ENCODE measurements around the gene FNDC8. TPM values are rescaled to one million over a fixed set of nuclear protein-coding genes. Genes with fewer than 3 reads are reported as not detected.
A peak's percentile ranks its signal among the peaks of the same experiment; 100 is the strongest.

Gene FNDC8
- total and polyA plus RNA-seq, 2 experiments from 2014 or later, result not detected

DNA sequence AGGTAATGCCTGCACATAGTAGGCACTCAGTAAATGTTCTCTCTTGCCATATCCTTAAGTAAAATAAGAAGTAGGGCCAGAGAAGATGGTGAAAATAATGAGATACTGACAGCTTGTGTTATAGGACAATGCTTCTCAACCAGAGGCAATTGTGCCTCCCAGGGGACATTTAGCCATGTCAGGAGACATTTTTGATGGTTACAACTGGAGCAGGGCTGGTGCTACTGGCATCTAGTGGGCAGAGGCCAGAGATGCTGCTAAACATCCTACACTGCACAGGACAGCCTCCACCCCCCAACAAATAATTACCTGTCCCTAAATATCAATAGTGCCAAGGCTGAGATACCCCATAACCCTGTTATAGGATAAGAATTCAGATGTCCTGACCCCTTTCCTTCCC, 3.4 kb upstream of the FNDC8 start:
- Histone ChIP-seq H3K4me3 (no peak overlapping the region), H3K79me2 (peaks cover 11% of the 10 kb centered on the region), H3K4me2 (peak overlapping the region; percentile 96), H3K27me3 (no peaks in the 10 kb centered on the region), H2AFZ (no peak overlapping the region), H4K20me1 (ENCODE audit: insufficient read depth, poor library complexity, severe bottlenecking) (no peaks in the 10 kb centered on the region), H3K9me3 (ENCODE audit: low read depth) (no peaks in the 10 kb centered on the region), H3K36me3 (replicated peaks; ENCODE audit: insufficient read depth, low read depth) (no peaks in the 10 kb centered on the region), H3K27ac (no peak overlapping the region), H3K4me1 (ENCODE audit: insufficient read depth) (peaks cover 8% of the 10 kb centered on the region), H3K9me2 (replicated peaks; ENCODE audit: insufficient read depth) (no peaks in the 10 kb centered on the region)
- no peak for TF ChIP-seq EZH2phosphoT487 (IDR thresholded peaks at IDR 0.05; ENCODE audit: low read depth, severe bottlenecking, unreplicated experiment)
- TF ChIP-seq, protein P1, sequence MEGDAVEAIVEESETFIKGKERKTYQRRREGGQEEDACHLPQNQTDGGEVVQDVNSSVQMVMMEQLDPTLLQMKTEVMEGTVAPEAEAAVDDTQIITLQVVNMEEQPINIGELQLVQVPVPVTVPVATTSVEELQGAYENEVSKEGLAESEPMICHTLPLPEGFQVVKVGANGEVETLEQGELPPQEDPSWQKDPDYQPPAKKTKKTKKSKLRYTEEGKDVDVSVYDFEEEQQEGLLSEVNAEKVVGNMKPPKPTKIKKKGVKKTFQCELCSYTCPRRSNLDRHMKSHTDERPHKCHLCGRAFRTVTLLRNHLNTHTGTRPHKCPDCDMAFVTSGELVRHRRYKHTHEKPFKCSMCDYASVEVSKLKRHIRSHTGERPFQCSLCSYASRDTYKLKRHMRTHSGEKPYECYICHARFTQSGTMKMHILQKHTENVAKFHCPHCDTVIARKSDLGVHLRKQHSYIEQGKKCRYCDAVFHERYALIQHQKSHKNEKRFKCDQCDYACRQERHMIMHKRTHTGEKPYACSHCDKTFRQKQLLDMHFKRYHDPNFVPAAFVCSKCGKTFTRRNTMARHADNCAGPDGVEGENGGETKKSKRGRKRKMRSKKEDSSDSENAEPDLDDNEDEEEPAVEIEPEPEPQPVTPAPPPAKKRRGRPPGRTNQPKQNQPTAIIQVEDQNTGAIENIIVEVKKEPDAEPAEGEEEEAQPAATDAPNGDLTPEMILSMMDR (IDR thresholded peaks at IDR 0.05; ENCODE audit: poor library complexity), result no peak
- no peak for TF ChIP-seq EZH2 (IDR thresholded peaks at IDR 0.05; ENCODE audit: borderline replicate concordance)
- no peak for DNase-seq (ENCODE audit: low spot score)

DNA sequence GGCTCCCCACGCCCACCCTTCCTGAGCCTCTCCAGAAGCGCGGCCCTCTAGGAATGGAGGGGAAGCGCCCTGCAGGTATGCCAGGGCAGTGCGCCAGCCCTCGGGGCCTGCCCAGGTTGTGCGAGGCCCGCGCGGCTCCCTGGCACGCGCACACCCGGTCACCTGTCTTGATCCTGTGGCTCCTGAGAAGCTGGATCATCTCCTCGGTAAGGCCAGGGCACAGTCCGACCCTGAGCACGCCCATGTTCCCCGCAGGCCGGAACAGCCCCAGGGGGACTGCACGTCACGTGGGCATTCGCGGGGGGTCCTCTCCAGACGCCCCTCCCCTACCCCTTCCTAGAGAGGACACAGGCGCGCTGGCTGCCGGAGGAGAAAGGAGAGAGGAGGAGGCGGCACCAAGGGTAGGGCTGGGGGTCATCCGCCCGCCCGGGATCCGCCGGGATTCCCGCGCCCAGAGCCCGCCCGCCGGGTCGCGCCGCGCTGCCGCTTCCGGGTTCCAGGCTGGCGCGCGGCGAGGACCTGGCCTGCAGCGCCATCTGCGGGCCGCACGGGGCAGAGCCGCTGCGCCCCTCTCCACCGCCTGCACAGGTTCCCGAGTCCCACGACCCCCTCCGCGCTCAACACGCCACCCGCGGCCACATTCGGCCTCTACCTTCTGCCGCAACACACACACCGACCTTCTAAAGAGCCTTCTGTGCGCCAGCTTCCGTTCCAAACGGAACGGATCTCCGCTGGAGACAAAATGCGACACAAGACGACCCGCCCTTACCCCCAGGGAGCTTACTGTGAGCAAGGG, 1.8 kb upstream of the FNDC8 start, which contains the start of gene RAD51D:
TSS of gene RAD51D (minus strand) at position 491 of the 796 bp plus-strand sequence. CDS start at position 244, 247 bp downstream.
- H3K79me2 ChIP-seq, result peaks cover 11% of the 10 kb centered on the region
- peak; percentile 91 for DNase-seq (ENCODE audit: low spot score)
- no peaks in the 10 kb centered on the region for H3K27me3 ChIP-seq
- no peaks in the 10 kb centered on the region for H3K36me3 ChIP-seq (replicated peaks; ENCODE audit: insufficient read depth, low read depth)
- H3K4me3 ChIP-seq, result peak within 1 kb of the TSS; percentile 94
- peak within 1 kb of the TSS; percentile 72 for H3K27ac ChIP-seq
- peak within 1 kb of the TSS; percentile 96 for H3K4me2 ChIP-seq
- H3K9me2 ChIP-seq (replicated peaks; ENCODE audit: insufficient read depth), result no peaks in the 10 kb centered on the region
- 2% methylated on average over 59 of the region's 72 CpGs for WGBS (ENCODE audit: low lambda C conversion rate, missing lambda C conversion rate)
- peak within 1 kb of the TSS; percentile 98 for H2AFZ ChIP-seq
- no peak for TF ChIP-seq EZH2 (IDR thresholded peaks at IDR 0.05; ENCODE audit: borderline replicate concordance)
- TF ChIP-seq, protein P1 (IDR thresholded peaks at IDR 0.05; ENCODE audit: poor library complexity), result peak; percentile 93
- no peaks in the 10 kb centered on the region for H4K20me1 ChIP-seq (ENCODE audit: insufficient read depth, poor library complexity, severe bottlenecking)
- H3K9me3 ChIP-seq (ENCODE audit: low read depth), result no peaks in the 10 kb centered on the region
- H3K4me1 ChIP-seq (ENCODE audit: insufficient read depth), result peaks cover 8% of the 10 kb centered on the region

DNA sequence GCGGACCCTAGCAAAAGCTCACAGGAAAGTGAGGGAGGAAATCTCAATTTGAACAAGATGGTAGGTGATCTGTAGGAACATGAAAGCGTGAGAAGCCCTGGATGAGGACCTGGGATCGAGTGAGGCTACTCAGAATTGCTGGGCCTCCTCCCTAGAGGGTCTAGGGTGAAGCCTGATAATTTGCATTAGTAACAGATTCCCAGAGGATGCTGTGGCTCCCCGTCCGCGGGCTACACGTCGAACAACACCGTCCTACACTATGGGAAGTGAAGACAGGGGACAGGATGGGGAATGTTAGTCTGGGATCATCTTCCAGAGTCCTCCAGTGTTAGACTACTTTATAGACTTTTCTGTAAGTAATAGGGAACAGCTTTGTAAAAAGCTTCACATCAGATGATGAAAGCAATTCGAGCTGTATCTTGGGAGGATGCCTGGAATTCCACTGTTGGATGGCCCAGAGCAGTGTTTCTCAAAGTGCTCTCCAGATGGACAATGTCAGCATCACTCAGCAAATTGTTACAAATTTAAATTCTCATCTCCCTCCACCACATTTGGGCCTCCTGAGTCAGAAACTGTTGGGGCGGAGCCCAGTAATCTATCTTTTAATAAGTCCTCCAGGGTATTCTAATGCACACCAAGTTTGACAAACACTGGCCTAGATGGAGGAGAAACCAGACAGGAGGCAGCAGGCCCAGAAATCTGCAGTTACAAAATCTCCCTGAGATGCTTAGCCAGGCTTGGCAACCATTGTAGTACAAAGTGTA, 6.5 kb downstream of the FNDC8 start:
- H3K27me3 ChIP-seq, result no peaks in the 10 kb centered on the region
- H3K36me3 ChIP-seq (replicated peaks; ENCODE audit: insufficient read depth, low read depth), result no peaks in the 10 kb centered on the region
- no peak overlapping the region for H3K4me2 ChIP-seq
- peak overlapping the region; percentile 49 for H3K27ac ChIP-seq
- TF ChIP-seq EZH2phosphoT487 (IDR thresholded peaks at IDR 0.05; ENCODE audit: low read depth, severe bottlenecking, unreplicated experiment) (no peak), EZH2 (IDR thresholded peaks at IDR 0.05; ENCODE audit: borderline replicate concordance) (no peak)
- TF ChIP-seq, protein P1 (IDR thresholded peaks at IDR 0.05; ENCODE audit: poor library complexity), result no peak
- H3K4me3 ChIP-seq, result no peak overlapping the region
- H3K4me1 ChIP-seq (ENCODE audit: insufficient read depth), result no peaks in the 10 kb centered on the region
- no peaks in the 10 kb centered on the region for H3K9me3 ChIP-seq (ENCODE audit: low read depth)
- no peak overlapping the region for H2AFZ ChIP-seq
- no peaks in the 10 kb centered on the region for H4K20me1 ChIP-seq (ENCODE audit: insufficient read depth, poor library complexity, severe bottlenecking)
- no peaks in the 10 kb centered on the region for H3K9me2 ChIP-seq (replicated peaks; ENCODE audit: insufficient read depth)
- 61% methylated on average over 11 of the region's 11 CpGs for WGBS (ENCODE audit: low lambda C conversion rate, missing lambda C conversion rate)
- H3K79me2 ChIP-seq, result no peaks in the 10 kb centered on the region
- peak; percentile 51 for DNase-seq (ENCODE audit: low spot score)

All from hepatocyte (in vitro differentiated cells).